Measurements from ENCODE around the gene SSRP1.
A peak's percentile ranks its signal among the peaks of the same experiment; 100 is the strongest.

Gene SSRP1

GRCh38 chr11:57325735-57326048 is 10.0 kb downstream of the SSRP1 start:
- CTCF ChIA-PET: interaction anchor here (0.7 to 1.6 kb wide), 6 partner anchors 16 to 237 kb away, joined by 3 to 6 read pairs (median 3); no protein-coding TSS in a partner anchor
- H3K27ac ChIP-seq (ENCODE audit: extremely low read depth, low read depth, low read length): peak overlapping the region; percentile 70
- peaks cover 6 to 55% of the 10 kb centered on the region in 2 experiments; a peak in 2 of 3 replicates for H3K36me3 ChIP-seq (ENCODE audit: control insufficient read depth in 2 of 2, insufficient read depth in 1 of 2, low read length in 2 of 2)
- peaks cover 7% of the 10 kb centered on the region for H3K4me1 ChIP-seq (ENCODE audit: control insufficient read depth, insufficient read depth, low read length)
- POLR2A ChIA-PET: interaction anchor here (0.6 to 6.5 kb wide), 8 partner anchors 9 to 76 kb away, joined by 3 to 95 read pairs (median 8); partner anchors contain the start of genes P2RX3 and SSRP1
- TF ChIP-seq IKZF3 (tag by site-specific recombination; IDR thresholded peaks at IDR 0.05) (0 out of 2 replicates have a peak, but pooled peaks have one; percentile 50), ZFP3 (tag by site-specific recombination; IDR thresholded peaks at IDR 0.05; ENCODE audit: low read depth) (no peak), ZBTB48 (tag by site-specific recombination; IDR thresholded peaks at IDR 0.05) (no peak), ZNF776 (tag by site-specific recombination; IDR thresholded peaks at IDR 0.05; ENCODE audit: borderline replicate concordance) (no peak), ZNF2 (tag by site-specific recombination; IDR thresholded peaks at IDR 0.05) (0 out of 2 replicates have a peak, but pooled peaks have one; percentile 4), PRDM1 (tag by site-specific recombination; IDR thresholded peaks at IDR 0.05) (peak; percentile 24; the same call in 1 of the 2 replicates), ZNF558 (tag by site-specific recombination; IDR thresholded peaks at IDR 0.05) (no peak), ZNF10 (tag by site-specific recombination; IDR thresholded peaks at IDR 0.05) (no peak), HOXD13 (CRISPR knock-in tag; IDR thresholded peaks at IDR 0.05; ENCODE audit: borderline replicate concordance) (no peak), KLF16 (tag by site-specific recombination; IDR thresholded peaks at IDR 0.05) (no peak), SP2 (tag by site-specific recombination; IDR thresholded peaks at IDR 0.05) (peak; percentile 33; the same call in 1 of the 2 replicates), ZNF341 (tag by site-specific recombination; IDR thresholded peaks at IDR 0.05; ENCODE audit: low read depth) (peak; percentile 6; the same call in 1 of the 2 replicates)
- peak overlapping the region; percentile 68; the same call in 1 of the 2 replicates for H3K4me3 ChIP-seq (ENCODE audit: low read depth, low read length)
- no peaks in the 10 kb centered on the region for H3K9me3 ChIP-seq (ENCODE audit: control insufficient read depth, insufficient read depth, low read depth, low read length)

GRCh38 chr11:57324886-57325734 is 10.6 kb downstream of the SSRP1 start, which contains the start of gene TNKS1BP1:
Gene TNKS1BP1 (minus strand): TSS chr11:57324952. CDS start chr11:57321885, 3,067 bp downstream.
- Histone ChIP-seq H3K4me1 (ENCODE audit: control insufficient read depth, insufficient read depth, low read length) (peaks cover 7% of the 10 kb centered on the region), H3K4me3 (ENCODE audit: low read depth, low read length) (peak within 1 kb of the TSS; percentile 68), H3K9me3 (ENCODE audit: control insufficient read depth, insufficient read depth, low read depth, low read length) (no peaks in the 10 kb centered on the region), H3K27ac (ENCODE audit: extremely low read depth, low read depth, low read length) (peak within 1 kb of the TSS; percentile 70), H3K36me3 (ENCODE audit: control insufficient read depth in 2 of 2, insufficient read depth in 1 of 2, low read length in 2 of 2) (peaks cover 6 to 55% of the 10 kb centered on the region in 2 experiments; a peak in 2 of 3 replicates)
- POLR2A ChIA-PET: interaction anchor here (0.6 to 6.5 kb wide), 8 partner anchors 10 to 75 kb away, joined by 3 to 95 read pairs (median 8); partner anchors contain the start of genes P2RX3 and SSRP1
- CTCF ChIA-PET: interaction anchor here (0.7 to 1.6 kb wide), 6 partner anchors 17 to 237 kb away, joined by 3 to 6 read pairs (median 3); no protein-coding TSS in a partner anchor
- TF ChIP-seq CTCF (tag by site-specific recombination; IDR thresholded peaks at IDR 0.05): peak; percentile 44
- 0 out of 2 replicates have a peak, but pooled peaks have one; percentile 63 for TF ChIP-seq ZNF501 (tag by site-specific recombination; IDR thresholded peaks at IDR 0.05)
- TF ChIP-seq ZNF214 (tag by site-specific recombination; IDR thresholded peaks at IDR 0.05; ENCODE audit: borderline replicate concordance): no peak
- TF ChIP-seq ZNF692 (tag by site-specific recombination; IDR thresholded peaks at IDR 0.05): 0 out of 2 replicates have a peak, but pooled peaks have one; percentile 58
- no peak for TF ChIP-seq ZNF548 (tag by site-specific recombination; IDR thresholded peaks at IDR 0.05)
- TF ChIP-seq ZXDB (tag by site-specific recombination; IDR thresholded peaks at IDR 0.05): 0 out of 2 replicates have a peak, but pooled peaks have one; percentile 44
- TF ChIP-seq ZEB2 (tag by site-specific recombination; IDR thresholded peaks at IDR 0.05): peak; percentile 80; the same call in 1 of the 2 replicates
- peak; percentile 91 for TF ChIP-seq ZNF335 (tag by site-specific recombination; conservative IDR thresholded peaks at IDR 0.05)
- 0 out of 2 replicates have a peak, but pooled peaks have one; percentile 19 for TF ChIP-seq GLIS2 (tag by site-specific recombination; IDR thresholded peaks at IDR 0.05)
- TF ChIP-seq ZNF341 (tag by site-specific recombination; IDR thresholded peaks at IDR 0.05; ENCODE audit: low read depth): peak; percentile 82
- TF ChIP-seq ZNF221 (tag by site-specific recombination; IDR thresholded peaks at IDR 0.05; ENCODE audit: borderline replicate concordance): no peak
- peak; percentile 46; the same call in 1 of the 2 replicates for TF ChIP-seq OSR2 (tag by site-specific recombination; IDR thresholded peaks at IDR 0.05)
- TF ChIP-seq ZBTB20 (tag by site-specific recombination; IDR thresholded peaks at IDR 0.05): peak; percentile 76
- TF ChIP-seq GLIS1 (tag by site-specific recombination; IDR thresholded peaks at IDR 0.05): peak; percentile 12; the same call in 1 of the 2 replicates
- no peak for TF ChIP-seq EGR2 (tag by site-specific recombination; IDR thresholded peaks at IDR 0.05; ENCODE audit: low read depth)
- peak; percentile 26 for TF ChIP-seq ZNF629 (tag by site-specific recombination; IDR thresholded peaks at IDR 0.05)
- TF ChIP-seq ZNF561 (tag by site-specific recombination; IDR thresholded peaks at IDR 0.05; ENCODE audit: borderline replicate concordance): peak; percentile 55; the same call in 1 of the 2 replicates
- 0 out of 2 replicates have a peak, but pooled peaks have one; percentile 34 for TF ChIP-seq ZNF24 (tag by site-specific recombination; IDR thresholded peaks at IDR 0.05)

Measured in HEK293 (cell line).